Stimulated activated CD4-positive, alpha-beta T cell treated with anti-CD3 and anti-CD28 coated beads, Interleukin-4, amount 100 ng/mL, for 4 hours (primary cell): ENCODE results near the gene YARS1.

Experiments used
- DNase-seq, 2 experiments: peaks; one replicate each; pipeline ENCODE4 v3.0.0-alpha.2; 2020

The YARS1 gene

DNA sequence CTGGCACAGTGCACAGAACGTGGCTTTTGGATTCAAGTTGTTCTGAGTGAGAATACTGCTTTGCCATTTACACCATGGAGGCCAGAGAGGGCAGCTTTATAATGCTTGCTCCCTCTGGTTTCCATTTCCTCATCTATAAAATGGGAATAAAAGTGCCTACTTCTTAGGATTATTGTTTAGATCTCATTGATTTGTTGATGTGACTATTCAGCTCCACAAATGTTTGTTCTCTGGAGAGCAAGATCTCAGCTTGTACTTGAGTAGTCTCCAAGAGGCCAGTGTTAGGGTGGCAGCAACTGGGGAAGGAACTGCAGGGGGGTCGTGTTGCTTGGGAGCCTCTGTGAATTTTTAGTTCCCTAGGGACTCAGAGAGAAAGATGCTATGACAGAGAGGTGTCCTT is 55.2 kb downstream of the YARS1 start:
- no peak for DNase-seq

DNA sequence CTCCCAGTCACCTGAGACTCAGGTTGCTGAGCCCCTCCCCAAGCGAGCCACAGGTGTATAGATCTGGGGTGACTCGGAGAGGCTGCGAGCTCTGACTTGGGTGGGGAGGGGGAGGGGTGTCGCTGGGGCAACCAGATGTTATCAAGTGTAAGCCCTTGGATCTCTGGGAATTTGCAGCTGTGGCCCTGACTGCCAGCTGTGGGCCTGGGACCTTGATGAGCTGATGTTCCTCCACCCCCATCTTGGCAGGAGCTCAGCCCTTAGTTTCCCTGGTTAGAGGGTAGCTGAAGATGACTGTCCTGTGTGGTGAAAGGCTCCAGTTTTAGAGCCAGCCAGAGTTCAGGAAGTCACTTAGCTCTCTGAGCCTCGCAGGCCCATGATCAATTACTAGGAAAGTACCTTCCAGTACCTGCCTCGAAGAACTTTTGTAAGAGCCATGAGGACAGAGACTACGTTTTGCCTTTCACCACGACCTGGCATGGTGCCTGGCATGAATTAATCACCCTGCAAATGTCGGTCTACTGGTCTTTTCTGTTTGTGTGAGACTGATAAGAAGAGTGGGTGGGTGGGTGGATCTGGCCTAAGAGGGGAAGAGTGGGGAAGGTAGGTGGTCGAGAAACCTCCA is 55.8 kb downstream of the YARS1 start:
- DNase-seq = peak; percentile 20 to 43

DNA sequence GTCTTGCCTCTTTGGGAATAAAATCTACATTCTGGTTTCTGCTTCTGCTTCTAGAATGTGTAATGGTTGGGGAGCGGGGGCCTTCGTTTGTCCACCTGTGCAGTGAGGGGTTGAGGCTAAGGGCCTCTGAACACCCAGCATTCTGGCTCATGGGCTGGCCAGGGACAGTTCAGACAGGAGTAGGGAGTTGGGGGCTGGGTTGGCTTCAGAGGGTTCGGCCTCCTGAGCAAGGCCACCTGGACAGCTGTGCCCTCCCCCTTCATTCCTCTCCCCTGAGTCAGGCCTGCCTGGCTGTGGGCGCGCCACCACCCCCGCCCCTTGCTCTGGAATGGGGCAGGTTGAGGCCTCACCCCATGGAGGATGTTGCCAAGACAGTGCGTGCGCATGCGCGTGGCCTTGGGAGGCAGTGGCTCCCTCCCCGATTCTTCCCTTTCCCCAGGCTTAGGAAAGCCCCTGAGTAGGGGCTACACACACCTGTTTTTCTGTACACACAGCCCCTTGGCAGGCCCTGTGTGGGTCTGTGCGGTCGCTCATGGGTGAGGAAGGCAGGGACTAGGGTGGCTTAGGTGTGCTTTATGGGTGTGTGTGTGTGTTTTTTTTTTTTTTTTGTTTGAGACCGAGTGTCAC is 57.0 kb downstream of the YARS1 start:
- DNase-seq = no peak

DNA sequence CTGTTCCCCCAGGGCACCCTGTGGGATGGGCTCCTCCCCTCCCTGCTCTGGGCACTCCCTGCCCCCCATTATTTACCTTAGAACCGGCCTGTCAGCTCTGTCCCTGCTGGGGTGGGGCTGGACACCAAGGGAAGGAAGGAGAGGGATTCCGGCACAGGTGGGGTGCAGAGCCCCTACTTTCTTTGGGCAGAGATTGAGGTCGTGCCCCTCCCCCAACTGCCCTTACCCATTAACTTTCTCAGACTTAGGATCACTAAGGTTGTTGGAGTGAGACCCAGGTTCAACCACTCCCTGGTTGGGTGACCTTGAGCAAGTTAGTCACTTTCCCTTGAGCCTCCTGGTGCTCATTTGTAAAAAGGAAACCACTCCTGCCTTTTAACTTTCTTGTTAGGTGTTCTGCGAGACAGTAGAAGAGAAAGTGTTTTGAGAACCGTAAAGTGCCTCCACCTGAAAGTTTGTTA is 57.6 kb downstream of the YARS1 start:
- no peak for DNase-seq

DNA sequence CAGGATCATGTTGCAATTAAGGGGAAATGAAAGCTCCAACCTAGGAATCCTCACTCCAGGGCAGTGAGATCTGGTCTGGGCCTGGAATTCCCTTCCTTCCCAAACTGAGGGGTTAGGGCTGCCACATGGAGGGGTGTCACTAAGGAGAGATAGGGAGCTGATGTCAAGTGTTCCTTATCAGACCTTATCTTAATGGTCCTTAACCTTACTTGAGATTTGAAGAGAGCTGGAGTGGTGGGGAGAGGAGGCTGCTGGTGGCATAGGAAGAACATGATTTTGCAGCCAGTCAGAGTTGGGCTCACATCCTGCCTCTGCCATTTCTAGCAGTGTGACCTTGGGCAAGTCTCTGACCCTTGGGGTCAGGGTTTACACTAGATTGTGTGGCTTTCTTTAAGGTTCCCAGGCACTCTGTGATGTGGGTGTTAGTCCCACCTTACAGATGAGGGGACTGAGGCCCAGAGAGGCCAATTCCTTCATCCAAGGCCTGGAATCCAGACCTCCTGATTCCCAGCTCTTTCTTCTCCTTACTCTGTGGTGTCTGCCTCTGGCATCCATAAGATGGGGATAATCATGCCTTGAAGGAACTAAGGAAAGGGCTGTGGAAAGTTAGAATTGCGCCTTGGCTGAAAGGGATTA is 58.2 kb downstream of the YARS1 start:
- no peak for DNase-seq

DNA sequence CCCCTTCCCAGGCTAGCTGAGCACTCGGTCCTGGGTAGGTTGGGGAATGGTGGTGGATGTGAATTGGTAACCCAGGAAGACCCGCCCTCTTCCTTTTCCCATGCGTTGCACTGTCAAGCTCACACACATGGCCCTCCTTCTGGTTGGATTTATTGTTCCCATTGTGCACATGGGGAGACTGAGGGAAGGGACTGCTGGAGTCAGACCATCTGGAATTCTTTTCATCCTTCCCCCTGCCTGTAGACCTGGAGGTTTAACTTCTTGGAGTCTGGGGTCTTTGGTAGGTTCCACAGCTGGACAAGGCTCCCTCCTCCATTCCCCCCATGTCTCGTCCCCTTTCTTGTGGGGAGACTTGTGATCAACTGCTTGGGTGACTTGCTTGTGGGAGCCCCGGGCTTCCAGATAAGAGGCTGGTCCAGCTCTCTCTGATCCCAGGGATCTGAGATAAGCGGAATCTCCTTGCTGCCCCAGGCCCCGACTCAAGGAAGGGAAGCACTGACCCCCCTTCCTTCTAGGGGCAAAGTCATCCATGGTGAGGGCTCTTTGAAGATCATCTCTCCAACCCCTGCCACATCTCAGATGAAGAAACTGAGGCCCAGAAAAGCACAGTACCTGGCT is 58.9 kb downstream of the YARS1 start:
- no peak for DNase-seq

DNA sequence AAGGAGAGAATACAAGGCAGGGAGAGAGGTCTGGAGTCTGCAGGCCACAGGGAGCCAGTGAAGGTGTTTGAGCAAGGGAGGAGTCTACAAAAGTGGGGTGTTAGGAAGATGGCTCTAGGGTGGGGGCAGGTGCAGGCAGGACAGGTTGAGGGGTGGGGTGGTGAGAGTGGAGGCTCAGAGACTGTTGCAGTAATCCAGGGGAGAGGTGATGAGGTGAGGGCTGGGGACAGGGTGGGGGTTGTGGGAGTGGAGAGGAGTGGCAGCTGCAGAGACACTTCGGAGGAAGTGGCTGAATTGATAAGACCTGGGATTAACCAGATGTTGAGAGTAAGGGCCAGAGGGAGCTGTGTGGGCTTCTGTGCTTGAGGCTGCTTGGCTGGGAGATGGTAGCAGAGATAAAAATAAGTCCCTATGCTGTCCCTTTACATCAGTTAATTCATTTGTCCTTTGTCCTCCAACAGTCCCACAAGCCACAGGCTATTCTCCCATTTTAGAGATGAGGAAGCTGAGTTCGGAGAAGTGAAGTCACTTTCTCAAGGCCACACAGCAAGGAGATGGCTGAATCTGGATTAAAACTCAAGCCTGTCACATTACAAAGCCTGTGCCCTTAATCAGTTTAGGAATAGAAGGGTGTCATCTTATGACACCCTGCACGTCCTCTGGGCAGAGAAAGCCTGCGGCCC is 59.8 kb downstream of the YARS1 start:
- DNase-seq = no peak

DNA sequence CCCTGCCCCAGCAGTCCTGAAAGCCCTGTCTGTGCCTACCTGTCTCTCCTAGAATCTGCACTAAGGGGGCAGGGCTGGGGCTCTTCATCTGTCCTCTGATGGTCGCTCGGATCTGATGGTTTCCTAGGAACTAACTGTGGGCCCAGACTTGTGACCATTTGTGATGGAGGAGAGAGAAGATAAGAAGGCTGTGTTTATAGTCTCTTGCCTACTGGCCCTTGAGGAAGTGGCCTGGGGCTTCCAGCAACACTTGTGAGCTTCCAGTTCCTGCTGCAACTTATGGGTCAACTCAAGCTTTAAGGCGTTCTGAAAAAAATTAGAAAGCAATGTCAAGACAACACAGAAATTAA is 61.4 kb downstream of the YARS1 start:
- no peak for DNase-seq

DNA sequence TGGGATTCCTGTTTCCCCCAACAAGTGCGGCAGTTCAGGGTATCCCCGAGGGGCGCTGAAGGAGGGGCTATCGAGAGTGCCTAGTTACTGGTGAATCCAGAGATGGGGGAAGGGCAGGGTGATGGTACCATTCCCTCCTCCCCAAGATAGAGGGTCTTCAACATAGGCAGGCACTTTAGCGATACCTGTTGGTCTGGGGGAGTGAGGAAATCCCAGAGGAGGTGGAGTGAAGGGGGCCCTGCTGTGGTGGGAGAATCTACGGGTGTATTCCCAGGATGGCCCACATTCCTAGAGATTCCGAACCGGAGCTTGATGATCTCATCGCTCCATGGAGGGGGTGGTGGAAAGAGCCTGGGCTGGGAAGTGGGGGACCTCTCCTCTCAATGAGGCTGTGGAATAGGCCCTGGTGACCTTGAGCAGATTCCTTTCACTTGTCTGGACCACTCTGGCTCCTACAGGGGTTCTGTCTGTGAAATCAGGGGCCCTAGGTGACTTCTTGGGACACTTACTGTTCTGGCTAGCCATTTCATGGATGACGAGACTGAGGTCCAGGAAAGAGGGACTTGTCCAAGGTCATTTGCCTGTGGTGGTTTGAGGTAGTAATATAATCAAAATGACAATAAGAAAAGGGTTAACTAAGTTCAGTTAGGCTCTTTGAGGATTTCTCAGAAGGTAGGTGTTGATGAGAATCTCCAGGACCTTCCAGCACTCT is 61.9 kb downstream of the YARS1 start:
- no peak for DNase-seq

DNA sequence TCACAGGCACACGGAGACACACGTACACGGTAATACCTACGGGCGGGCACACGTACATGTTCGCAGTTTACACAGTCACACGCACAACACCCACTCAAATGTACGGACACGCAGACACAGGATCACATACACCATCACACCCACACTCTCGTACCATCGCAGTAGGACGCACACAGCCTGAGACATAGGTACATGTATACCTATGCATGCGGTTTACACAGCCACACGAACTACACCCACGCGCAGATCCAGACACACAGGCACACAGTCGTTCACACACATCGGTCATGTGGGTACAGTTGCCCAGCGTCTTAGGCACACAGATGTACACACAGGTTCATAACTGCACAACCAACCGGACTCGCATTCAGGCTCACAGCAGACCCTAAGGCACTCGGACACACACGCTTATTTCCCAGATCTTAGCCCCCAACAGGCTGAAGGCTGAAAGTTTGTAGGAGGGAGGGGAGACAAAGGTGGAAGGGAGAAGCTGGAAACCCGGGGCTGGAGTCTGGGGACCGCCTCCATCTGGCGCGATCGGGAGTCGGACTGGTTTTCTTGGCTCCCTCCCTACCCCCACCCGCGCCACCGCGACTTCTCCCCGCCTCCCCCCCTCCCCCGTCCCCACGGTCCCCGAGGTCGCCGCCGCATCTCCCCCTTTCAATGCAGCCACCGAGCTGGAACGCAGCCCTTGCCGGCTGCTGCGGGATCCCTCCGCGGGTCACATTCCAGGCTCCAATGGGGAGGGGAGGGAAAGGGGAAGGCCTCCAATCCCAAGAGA is 62.7 kb downstream of the YARS1 start:
- peak; percentile 24 to 67 for DNase-seq

DNA sequence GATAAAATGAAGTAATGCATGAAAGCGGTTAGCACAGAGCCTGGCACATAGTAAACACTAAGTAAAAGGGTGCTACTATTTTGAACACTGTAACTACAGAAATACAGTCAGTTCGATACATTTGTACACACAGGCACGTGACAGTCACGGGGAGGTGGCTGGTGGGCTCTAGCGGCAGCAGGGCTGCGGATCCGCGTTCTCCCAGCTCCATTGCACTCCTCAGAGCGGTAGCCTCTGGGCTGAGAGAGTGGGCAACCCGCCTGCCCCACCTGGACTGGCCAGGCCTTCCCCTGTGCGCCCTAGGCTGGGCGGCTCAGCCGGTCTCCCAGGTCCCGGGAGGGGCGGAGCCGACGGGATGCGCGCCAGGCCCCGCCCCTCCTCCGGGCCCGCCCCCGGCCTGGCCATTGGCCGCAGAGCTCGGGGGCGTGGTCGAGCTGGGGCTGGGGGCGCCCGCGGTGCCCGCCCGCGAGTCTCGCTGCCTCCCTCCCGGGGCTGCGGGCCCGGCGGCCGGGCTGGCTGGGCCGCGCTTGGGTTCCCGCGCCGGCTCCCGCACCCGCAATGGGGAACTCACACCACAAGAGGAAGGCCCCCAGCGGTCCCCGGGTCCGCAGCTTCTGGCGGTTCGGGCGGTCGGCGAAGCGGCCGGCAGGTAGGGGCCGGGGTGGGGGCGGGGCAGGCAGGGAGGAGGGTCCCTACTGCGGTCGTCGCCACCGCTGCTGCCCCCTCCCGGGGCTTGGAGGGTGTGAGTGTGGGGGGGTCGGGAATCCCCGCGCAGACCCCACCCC is 63.4 kb downstream of the YARS1 start:
- DNase-seq = peak; percentile 47 to 69

DNA sequence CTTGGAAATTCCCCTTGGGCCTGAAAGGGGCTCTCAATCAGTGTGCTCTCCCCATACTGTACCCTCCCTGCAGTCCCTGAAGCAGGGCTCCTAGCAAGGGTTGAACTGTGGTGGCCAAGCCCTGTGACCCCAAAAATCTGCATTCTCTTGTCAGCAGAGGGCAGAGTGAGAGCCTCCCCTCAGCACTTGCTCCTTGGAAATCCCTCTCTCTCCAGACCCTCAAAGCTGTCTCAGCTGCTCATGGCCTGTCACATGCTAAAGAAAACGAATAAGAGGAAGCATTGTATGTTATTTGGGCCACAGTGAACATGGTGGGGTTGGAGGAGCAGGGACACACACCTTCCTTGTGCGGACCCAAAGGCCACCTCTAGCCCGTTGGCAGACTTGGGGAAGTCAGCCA is 67.4 kb downstream of the YARS1 start:
- no peak for DNase-seq

DNA sequence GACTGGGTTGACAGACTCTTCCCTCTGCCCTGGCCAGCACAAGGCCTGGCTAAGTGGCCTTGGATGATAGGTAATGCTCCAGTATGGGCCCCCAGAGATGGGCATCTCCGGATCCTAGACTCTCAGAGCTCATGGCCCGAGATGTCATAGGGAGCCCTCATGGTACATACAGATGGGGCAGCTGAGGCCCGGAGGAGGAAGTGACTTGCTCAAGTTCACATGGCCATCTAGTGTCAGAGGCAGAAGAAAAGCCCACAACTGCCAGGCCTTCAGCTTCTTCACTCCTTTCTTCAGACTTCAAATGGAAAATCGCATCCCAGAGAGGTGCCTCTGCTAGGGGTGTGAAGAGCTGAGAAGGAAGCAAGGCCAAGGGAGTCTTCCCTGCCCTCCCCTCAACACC is 67.8 kb downstream of the YARS1 start:
- no peak for DNase-seq

DNA sequence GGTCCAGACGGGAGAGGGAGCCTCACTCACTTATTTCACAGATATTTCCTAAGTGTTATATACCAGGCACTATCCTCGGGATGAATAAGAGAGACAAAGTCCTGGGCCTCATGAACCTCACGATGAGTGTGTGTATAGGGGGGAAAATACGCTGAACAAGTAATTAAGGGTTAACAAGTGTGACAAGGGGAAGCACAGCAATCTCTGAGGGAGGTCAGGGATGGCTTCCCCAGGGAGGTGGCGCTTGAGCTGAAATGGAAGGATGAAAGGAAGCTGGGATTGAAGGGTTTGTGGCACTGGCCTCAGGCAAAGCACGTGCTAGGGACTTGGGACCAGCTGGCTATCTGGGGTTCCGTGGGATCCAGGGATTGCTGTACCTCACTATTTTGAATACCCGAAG is 68.2 kb downstream of the YARS1 start:
- DNase-seq = no peak

DNA sequence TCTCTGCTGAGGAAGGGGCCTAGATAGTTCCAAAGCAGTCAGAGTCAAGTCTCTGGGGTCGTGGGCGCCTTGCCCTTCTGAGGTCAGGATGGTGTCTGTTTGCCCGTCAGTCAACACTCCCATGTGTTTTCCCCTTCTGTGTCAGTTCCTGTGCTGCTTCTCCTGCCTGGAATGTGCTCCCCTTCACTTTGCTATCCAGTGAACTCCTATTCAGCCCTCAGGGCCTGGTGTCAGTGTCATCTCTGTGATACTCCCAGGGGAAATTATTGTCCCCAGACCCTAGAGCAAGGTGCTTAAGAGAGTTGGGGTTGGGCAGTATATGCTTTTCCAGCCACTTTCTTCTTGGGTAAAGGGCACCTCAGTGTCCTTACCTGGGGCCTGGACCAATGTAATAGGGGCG is 68.8 kb downstream of the YARS1 start:
- no peak for DNase-seq

DNA sequence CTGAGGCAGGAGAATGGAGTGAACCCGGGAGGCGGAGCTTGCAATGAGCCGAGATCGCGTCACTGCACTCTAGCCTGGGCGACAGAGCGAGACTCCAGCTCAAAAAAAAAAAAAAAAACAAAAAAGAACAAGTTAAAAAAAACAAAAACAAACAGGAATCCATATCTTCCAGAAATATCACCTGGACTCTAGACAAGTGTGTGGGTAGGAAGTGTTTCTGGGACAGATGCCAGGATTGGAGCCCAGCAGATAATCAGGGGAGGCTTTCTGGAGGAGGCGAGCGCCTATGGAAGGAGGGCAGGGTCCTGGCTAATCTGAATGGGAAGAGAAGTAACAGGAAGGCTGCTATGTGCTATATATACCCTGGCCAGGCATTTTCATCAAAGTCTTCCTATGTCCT is 71.0 kb downstream of the YARS1 start:
- no peak for DNase-seq

DNA sequence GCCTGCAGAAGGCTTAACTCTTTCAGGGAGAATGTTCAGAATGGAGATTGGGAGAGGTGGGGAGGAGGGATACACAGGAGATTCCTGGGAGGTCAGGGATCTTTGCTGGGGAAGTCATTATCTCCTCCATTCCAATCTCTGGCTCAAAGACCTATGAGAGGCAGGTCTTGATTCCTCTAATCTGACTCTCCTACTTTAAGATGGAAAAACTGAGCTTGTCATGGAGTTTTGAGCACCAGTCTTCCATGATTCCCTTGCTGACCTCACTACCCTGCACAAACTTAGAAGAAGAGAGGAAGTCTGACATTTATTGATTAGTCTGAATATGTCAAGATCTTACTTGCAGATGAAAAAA is 73.1 kb downstream of the YARS1 start:
- no peak for DNase-seq

DNA sequence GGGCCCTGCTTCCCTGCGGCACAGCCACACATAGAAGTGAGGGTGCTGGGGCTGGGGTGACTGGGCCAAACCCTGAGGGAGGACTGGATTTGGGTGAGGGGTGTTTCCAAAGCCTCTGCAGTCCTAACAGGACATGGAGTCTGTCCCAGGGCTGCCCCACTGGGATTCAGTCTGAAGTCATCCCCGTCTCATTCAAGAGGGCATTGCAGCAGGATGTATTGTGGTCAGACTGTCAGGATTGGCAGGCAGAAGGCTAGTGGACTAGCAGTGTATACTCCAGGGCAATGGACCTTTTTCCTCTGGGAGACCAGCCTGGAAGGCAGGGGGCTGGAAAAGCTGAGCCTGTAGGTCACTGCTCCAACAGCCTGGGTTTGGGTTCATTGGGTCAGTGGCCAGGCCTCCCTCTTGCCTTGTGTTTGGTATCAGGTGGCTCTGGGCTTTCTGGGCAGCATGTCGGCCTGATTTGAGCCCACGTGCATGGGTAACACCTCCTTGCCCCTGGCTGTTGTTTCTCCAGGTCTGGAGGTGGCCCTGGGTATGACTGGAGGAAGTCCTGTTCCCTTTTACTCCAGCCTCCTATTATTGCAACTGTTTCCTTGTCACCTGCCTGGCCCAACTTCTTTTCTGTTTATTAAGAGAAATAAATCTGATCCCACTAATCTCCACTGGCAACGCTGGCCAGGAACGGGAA is 73.6 kb downstream of the YARS1 start:
- no peak for DNase-seq

DNA sequence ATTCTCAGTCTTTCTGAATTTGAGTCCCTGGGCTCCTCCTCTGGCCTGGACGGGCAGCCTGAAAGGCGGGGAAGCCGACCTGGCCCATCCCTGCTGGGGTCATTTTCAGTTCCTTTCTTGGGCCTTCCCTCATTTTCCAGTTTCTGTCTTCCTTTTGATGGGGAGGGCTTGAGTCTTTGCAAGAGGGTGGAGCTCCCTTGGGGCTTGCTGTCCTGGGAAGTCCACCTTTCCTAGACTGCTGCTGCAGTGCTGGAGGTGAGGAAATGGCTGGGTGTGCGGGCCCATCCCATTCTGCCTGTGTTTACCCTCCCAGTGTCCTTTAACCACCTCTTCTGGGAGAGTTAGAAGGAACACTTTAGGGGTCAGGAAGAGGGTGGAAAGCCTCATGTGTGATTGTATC is 74.2 kb downstream of the YARS1 start:
- DNase-seq = no peak

DNA sequence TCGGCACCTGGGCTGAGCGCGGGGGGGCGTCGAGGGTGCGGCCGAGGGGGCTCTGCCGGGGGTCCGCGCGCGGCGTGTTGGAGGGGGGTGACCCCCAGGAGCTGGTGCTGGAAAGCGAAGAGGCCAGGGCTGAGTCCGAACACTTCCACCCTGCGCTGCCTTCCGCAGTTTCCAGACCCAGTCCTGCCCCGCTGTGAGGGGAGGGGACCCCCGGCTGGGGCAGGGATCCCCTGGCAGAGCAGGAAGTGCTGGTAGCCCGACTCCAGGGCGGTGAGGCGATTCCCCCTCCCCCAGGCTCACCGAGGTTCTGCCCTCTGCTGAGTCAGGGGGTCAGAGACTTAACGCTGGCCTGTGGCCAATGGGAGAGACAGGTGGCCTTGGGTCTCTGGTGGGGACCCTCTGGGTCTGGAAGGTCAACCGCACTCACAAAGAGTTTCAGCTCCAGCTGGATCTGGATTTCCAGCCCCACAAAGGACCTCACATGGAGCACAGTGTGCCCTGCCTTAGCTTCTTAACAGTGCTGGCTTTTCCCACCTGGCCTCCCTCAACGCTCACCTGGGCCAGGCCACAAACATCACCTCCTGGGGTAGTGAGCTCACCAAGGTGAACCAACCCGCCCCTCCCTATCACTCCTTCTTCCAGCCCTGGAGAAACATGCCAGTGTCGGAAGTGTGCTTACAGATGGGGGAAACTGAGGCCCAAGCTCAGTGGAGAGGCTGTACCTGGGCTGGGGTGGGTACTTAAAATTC is 74.8 kb downstream of the YARS1 start:
- no peak for DNase-seq
